GM18870 (cell line): ENCODE results near the gene N4BP2L1.
"Not testable (repeated sequence)": the region's sequence is repeated elsewhere in the genome, so short reads cannot be mapped to it uniquely, and the experiment has no call there.

Experiments
- ATAC-seq: cut with Tn5 transposase; IDR thresholded peaks from one replicate; pipeline ENCODE4 v1.9.1; 2021; ENCODE audit warnings: moderate library complexity; ENCODE audit not compliant: unreplicated experiment

N4BP2L1 gene

DNA sequence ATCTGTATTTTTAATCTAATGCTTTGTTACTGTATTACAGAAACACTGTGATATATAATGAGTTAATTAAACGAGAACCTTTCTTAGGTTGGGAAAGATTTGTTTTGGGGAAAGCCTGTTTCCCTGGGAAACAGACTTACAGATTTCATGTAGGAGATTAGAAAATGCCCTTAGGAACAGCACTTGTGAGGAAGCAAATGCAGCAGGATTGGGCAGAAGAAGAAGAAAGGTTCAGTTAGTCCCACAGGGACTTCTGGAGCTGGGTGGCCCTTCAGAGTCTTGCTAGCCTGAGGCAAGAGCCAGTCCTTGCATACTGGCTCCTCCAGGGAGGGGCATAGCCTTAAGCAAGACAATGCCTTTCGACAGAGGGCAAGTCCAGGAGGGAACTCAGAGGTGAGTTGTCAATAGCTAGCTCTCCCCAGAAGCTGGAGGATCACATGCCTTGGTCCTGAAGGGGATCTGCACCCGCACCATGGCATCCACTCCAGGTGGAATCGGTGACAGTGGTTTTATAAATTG lies 36.8 kb downstream of the N4BP2L1 start:
- ATAC-seq: no peak

DNA sequence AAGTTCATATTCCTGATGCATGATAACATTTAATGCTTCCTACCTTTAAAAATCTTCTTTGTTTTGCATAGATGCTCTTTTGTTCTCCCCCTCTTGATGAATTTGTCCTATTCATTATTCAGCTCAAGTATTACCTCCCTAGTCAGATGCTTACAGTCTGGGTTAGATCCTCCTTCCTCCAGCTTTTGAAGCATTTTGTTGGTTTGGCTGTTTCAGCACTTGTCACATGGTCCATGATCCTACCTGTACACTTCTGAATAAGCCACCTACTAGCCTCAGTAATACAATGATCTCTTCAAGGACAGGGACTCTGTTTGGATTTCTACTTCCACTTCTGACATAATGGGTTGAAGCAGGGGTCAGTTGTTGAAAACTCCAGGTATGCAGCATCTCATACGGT lies 37.4 kb downstream of the N4BP2L1 start:
- no peak for ATAC-seq

DNA sequence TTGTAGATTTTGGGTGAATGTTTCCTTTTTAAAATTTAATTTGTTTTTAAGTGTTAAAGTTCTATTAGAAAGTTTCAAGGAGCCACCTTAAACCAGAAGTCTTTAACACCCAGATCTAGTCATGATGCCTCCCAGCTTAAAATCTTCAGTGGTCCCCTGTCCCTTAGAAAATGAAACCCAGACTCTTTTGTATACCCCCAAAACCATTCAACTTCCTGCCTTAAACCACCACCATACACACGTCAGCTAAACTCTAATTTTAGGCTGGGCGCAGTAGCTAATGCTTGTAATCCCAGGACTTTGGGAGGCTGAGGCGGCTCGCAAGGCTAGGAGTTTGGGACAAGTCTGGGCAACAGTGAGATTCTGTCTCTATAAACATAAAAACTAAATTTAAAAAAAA lies 37.9 kb downstream of the N4BP2L1 start:
- ATAC-seq: peak; percentile 58

DNA sequence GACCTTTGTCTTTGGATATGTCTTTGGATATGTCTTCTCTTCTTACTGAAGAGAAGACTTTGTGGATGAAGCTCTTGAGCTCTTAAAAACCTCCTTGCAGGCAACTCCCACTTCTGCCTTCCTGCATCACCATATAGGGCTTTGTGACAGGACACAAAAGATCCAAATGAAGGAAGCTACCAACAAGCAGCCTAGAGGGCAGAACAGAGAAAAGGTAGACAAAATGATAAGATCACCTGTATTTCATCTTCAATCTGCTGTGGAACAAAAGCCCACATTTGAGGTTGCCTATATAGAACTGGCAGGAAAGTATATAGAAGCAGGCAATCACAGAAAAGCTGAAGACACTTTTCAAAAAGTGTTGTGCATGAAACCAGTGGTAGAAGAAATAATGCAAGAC lies 42.5 kb downstream of the N4BP2L1 start:
- no peak for ATAC-seq

DNA sequence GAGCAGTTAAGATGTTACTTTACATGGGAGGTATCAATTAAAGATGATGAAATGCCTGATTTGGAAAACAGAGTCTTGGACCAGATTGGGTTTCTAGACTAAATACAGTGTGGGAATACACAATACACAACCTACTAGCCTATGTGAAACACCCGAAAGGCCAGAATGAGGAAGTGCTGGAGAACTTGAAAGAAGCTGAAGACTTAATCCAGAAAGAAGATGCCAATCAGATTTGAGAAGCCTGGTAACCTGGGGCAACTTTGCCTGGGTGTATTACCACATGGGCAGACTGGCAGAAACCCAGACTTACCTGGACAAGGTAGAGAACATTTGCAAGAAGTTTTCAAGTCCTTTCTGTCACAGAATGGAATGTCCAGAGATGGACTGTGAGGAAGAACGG lies 43.2 kb downstream of the N4BP2L1 start:
- no peak for ATAC-seq

DNA sequence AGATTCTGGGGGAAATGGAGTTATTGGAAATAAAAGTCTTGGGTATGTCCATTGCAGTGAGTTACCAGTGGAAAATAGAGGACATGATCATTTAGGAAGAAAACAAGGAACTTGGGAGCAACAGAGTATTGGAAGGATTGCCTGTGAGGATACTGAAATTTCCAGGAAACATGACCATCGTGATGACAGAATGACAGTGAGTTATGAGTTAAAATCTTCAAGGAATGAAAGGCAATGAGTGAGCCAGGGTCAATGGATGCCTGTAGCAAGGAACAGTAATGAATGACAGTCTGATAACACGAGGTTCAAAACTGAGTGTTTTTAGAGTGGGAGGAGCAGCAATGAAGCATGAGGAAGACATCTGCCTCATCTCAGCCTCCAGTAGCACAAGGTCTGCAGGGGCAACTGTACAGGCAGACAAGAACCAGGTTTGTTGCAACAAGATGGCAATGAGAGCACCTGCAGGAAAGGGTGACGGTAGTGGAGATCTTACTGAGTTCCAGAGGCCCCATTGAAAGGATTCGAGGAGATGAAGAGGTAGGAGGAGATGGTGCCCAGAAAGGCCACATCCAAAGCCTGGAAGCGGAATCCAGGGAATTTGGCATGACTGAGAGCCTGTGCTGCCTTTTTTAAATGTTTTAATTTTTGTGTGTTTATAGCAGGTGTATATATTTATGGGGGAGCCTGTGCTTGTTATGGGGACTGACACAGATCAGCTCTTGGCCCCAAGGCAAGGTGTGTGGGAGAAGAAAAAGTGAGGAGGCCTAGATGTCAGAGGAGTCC lies 43.9 kb downstream of the N4BP2L1 start:
- ATAC-seq: no peak

DNA sequence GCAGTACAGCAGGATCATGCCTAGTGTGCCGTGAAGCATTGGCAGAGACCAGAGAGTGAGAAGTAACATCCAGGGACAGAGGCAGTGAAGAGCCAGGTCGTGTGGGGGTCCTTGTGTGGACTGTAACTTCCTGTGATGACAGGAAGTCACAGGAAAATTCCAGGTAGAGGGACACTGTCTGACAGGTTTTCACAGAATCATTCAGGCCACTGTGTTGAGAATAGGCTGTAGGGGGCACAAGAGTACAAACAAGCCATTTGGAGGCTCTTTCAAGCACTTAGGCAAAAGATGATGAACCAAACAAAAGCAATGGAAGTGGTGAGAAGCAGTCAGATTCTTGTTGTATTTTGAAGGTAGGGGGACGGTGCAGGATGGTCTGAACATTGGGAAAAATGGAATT lies 46.4 kb downstream of the N4BP2L1 start:
- no peak for ATAC-seq

DNA sequence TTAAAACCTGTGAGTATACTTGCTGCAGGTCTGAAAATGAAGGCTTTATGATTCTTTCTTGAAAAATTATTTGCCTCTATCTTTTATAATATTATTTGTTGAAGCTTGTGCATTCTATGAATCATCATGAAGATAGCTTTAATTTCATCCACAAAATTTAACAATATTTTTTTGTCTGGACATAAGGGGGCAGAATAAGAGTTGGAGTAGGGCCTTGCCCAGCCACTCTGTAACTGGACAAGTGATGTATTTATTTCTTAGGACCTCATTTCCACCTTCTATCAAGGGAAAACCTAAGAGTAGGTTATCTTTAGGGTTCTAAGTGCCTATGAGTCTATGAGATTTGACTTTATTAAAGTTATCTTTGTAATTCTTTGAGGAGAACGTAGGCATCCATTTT lies 49.9 kb downstream of the N4BP2L1 start:
- no peak for ATAC-seq

DNA sequence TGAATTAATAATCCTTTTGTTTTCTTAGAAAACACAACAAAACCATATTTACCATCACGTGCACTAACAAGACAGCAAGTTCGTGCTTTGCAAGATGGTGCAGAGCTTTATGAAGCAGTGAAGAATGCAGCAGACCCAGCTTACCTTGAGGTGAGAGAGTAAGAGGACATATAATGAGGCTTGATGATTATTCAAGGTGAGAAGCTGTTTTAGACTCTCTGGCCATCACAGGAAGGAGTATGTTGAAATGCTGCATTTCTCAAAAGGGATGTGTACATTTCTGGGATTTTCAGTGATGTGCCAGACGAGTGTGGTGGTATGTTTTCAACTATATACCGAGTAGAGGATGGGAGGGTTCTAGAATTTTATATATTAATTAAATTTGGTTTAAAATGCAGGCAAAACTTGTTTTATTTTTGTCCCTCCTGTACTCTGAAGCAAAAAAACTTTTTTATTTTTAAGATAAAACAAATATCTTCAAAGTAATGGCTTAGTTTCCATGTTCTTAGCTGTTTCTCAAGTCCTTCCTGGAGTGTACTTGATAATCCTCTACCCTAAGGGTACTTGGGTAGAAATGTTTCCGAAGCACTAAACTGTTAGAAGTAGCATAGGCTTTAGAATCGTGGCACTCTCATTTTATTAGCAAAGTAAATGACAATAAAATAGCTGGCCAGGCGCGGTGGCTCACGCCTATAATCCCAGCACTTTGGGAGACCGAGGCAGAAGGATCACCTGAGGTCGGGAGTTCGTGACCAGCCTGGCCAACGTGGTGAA lies 51.1 kb downstream of the N4BP2L1 start:
- no peak for ATAC-seq

DNA sequence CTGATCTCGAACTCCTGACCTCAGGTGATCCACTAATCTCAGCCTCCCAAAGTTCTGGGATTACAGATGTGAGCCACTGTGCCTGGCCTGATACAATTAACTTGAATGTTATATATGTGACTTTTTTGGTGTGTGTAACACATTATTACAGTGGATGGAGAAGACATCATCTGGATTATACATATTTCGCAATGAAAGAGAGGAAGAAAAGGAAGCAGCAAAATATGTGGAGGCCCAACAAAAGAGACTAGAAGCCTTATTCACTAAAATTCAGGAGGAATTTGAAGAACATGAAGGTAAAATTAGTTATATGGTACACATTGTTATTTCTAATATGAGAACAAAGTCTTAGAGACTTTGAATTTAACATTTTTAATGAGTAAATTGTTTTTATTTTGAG lies 57.1 kb downstream of the N4BP2L1 start:
- no peak for ATAC-seq

DNA sequence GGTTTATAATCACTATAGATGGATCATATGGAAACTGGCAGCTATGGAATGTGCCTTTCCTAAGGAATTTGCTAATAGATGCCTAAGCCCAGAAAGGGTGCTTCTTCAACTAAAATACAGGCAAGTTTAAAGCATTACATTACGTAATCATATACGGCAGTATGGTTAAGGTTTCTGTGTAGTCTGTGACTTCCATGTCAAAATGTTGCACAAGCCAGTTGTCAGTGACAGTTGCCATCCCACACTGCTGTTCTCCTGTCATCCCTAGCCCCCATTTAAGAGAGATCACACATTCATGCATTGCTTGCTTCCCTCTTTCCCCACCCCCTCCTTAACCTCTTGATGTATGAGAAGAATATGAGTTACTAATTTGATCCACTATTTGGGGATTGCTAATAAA lies 65.4 kb downstream of the N4BP2L1 start:
- ATAC-seq: no peak

DNA sequence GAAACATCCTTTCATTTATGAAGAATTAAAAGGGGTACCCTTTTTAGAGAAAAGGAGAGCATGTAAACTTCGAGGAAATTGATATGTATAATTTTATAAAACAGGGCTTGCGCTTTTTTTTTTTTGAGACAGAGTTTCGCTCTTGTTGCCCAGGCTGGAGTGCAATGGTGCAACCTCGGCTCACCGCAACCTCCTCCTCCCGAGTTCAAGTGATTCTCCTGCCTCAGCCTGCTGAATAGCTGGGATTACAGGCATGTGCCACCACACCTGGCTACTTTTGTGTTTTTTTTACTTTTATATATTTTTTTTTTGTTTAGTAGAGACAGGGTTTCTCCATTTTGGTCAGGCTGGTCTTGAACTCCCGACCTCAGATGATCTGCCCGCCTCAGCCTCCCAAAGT lies 72.0 kb downstream of the N4BP2L1 start:
- ATAC-seq: not testable (repeated sequence)

DNA sequence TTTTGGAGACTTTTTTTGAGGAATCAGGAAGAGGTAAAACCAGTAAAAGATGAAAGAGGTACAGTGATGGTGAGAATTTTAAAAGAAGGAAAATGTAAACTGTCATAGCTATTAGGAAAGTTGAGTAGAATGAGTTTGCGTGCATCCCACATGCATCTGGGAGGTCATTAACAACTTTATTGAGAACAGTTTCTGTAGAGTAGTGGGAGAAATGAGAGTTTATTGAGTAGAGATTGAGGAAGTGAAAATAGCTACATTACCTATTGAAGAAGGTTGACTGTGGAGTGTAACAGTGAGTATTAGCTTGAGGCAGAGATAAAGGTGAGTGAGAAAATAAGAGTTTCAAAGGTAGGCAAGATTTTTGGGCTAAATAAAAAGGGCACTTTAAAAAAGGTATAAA lies 73.9 kb downstream of the N4BP2L1 start:
- peak; percentile 58 for ATAC-seq

DNA sequence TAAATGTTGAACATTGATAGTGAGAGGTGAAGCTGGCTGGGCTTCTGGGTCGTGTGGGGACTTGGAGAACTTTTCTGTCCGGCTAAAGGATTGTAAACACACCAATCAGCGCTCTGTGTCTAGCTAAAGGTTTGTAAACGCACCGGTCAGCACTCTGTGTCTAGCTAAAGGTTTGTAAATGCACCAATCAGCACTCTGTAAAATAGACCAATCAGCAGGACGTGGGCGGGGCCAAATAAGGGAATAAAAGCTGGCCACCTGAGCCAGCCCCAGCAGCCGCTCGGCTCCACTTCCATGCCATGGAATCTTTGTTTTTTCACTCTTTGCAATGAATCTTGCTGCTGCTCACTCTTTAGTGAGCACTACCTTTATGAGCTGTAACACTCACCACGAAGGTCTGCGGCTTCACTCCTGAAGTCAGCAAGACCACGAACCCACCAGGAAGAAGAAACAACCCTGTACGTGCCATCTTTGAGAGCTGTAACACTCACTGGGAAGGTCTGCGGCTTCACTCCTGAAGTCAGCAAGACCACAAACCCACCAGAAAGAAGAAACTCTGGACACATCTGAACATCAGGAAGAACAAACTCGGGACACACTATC lies 77.0 kb downstream of the N4BP2L1 start:
- not testable (repeated sequence) for ATAC-seq
